ENCODE measurements around the gene KRTAP10-4.
A peak's percentile ranks its signal among the peaks of the same experiment; 100 is the strongest.
"Not testable (repeated sequence)": the region's sequence is repeated elsewhere in the genome, so short reads cannot be mapped to it uniquely, and the experiment has no call there.

KRTAP10-4 gene

DNA sequence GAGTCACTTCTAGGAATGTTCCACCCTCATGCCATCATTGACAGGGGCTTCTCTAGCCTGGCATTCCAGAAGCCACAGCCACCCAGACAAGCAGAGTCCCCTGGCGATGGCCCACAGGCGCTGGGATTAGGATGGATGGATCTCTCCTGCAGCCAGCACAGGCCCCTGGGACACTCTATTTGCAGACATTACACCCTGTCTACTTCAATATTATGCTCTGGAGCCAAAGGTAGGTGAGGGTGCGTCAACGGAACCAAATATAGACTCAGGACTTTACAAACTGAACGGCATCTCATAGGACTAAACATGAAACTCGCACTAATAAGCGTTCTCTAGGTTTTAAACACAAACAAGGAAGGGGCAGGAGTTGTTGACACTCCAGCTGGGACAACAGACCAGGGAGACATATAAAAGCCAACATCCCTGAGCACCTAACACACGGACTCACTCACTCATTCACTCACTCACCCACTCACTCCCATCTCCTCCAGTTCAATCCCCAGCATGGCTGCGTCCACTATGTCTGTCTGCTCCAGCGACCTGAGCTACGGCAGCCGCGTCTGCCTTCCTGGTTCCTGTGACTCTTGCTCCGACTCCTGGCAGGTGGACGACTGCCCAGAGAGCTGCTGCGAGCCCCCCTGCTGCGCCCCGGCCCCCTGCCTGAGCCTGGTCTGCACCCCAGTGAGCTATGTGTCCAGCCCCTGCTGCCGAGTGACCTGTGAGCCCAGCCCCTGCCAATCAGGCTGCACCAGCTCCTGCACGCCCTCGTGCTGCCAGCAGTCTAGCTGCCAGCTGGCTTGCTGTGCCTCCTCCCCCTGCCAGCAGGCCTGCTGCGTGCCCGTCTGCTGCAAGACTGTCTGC lies 26.8 kb downstream of the KRTAP10-4 start, which contains the start of gene KRTAP10-7:
TSS of gene KRTAP10-7 (plus strand) at position 480 of the 861 bp plus-strand sequence. CDS start at position 505, 25 bp downstream.
- not testable (repeated sequence) for DNase-seq

DNA sequence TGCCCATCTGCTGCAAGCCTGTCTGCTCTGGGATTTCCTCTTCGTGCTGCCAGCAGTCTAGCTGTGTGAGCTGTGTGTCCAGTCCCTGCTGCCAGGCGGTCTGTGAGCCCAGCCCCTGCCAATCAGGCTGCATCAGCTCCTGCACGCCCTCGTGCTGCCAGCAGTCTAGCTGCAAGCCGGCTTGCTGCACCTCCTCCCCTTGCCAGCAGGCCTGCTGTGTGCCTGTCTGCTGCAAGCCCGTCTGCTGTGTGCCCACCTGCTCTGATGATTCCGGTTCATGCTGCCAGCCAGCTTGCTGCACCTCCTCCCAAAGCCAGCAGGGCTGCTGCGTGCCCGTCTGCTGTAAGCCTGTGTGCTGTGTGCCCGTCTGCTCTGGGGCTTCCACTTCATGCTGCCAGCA lies 27.6 kb downstream of the KRTAP10-4 start:
- DNase-seq: peak; percentile 57

DNA sequence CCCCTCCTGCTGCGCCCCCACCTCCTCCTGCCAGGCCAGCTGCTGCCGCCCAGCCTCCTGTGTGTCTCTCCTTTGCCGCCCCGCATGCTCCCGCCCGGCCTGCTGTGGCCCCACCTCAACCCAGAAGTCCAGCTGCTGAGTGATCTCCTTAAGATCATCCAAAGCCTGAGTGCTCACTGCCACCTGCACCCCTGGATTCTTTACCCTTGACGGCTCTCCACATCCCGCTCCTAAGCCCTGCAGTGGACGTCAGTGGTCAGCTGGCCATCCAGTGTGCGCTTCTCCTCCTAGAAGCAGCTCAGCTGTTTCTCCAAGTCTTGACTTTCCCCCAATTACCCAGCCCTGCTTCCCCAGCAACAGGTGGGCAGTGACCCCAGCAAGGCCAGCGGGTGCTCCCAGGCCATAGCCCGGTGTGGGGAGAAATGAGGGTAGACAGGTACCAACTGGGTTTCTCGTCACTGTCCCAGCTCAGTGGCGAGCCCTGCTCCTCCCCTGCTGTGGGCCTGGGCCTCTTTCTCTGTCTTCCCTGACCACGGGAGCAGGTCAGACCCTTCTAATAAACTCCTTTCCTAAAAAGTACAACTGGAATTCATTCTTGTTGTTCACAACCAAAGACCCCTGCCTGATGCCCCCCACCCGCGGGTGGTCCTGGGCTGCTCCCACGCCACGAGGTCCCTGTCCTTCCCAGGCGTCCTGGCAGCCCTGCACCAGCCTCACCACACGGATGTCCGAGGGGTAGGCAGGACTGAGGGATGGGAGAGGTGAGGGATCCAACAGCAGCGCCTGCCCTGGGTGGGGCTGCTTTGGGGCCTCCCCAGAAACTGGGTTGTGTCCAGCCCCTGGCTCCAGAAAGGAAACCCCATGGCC lies 28.3 kb downstream of the KRTAP10-4 start:
- DNase-seq: peak; percentile 52

DNA sequence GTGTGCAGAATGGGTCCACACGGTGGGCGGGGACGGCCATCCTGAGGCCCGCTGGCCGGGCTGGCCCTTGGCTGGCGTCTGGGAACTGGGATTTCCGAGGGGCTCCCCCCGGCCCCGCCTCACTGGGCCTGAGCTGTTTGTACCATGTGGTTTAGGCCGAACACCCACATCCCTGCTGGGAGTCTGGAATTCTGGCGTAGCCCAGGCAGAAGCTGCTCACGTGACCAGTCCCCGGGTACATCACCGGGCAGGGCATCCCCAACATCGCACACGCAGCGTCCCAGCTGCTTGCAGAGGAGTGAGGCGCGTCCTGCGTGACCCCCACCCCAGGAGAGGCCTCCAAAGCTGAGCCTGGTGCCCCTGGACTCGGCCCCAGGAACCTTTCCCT lies 28.9 kb downstream of the KRTAP10-4 start:
- DNase-seq: no peak

DNA sequence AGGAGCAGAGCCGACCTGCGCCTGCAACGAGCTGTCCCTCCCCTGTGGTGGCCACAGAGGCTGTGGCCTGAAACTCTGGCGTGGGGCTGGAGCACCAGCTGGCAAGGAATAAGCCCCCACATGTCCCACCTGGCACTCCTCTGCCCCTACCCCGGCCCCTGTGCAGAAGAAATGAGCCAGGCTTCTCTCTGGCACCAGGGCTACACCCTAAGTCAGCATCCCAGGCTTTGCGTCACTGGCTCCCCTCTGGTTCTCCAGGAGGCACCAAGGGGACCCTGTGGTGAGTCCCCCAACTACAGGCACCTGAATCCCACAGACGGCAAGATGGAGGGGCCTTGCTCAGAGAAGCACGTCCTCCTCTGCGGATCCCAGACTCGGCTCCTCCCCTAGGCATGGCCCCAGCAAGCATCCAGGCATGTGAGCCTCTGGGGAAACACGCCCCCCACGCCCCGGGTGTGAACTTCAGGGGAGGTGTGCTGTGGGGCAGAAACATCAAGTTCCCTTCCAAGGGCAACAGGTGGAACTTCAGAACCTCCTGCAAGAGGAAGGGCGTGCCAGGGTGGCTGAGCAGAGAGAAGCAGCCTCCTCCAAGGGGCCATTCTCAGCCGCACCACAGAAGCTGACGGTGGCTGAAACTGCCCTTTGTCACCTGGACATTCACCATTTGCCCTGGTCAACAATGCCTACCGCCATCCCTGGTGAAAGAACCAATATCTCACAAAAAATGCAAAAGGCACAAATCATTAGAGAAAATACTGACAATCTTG lies 29.8 kb downstream of the KRTAP10-4 start:
- DNase-seq: no peak

DNA sequence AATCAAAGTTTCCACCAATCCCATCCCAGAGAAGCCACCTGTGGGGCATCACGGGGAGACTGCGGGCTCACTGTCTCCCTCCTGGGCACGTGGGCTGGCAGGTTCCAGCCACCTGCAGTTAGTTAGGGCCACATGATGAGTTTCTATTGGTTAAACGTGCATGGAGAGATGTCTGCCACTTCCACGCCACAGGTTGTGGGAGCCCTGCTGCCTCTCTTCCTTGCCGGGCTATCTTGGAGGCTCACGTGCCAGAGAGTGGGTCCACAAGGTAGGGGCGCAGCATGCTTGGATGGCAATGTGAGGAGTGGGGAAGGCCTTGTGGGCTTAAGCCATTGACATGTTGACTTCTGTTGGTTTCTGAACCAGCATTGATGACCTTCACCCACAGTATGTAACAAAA lies 30.4 kb downstream of the KRTAP10-4 start:
- DNase-seq: no peak

DNA sequence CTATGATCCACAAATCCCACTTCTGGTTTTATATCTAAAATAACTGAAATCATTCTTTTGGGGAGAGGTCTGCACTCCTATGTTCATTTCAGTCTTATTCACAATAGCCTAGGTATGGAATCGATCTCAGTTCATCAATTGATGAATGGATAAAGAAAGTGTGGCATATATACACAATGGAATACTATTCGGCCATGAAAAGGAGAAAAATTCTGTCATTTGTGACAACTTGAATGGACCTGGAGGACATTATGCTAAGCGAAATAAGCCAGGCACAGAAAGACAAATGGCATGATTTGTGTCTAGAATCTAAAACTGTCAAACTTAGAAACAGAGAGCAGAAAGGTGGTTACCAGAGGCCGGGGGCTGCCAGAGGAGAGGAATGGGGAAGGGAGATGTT lies 33.0 kb downstream of the KRTAP10-4 start:
- no peak for DNase-seq

DNA sequence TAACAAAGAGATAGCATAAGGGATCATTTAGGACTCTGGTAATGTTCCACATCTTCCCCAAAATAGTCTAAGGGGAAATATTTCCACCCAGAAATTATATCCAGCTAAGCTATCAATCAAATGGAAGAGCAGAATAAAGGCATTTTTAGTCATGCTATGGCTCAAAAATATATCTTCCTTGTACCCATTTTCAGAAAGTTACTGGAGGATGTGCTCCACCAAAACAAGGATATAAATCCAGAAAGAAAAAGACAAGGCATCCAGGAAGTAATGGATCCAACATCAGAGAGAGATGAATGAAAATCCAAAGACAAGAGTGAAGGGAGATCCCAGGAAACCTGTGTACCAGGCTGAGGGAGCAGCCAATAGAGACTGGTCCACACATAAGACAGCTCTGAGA lies 35.7 kb downstream of the KRTAP10-4 start:
- no peak for DNase-seq

DNA sequence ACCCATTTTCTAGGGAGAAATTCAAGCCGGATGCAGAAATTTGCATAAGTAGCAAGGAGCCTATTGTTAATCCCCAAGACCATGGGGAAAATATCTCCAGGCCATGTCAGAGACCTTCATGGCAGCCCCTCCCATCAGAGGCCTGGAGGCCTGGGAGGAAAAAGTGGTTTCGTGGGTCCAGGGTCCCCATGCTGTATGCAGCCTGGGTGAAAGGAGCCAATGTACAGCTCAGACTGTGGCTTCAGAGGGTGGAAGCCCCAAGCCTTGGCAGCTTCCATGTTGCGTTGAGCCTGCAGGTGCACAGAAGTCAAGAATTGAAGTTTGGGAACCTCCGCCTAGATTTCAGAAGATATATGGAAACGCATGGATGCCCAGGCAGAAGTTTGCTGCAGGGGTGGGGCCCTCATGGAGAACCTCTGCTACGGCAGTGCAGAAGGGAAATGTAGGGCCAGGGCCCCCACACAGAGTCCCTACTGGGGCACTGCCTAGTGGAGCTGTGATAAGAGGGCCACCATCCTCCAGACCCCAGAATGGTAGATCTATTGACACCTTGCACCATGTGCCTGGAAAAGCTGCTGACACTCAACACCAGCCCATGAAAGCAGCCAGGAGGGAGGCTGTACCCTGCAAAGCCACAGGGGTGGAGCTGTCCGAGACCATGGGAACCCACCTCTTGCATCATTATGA lies 36.8 kb downstream of the KRTAP10-4 start:
- DNase-seq: not testable (repeated sequence)

DNA sequence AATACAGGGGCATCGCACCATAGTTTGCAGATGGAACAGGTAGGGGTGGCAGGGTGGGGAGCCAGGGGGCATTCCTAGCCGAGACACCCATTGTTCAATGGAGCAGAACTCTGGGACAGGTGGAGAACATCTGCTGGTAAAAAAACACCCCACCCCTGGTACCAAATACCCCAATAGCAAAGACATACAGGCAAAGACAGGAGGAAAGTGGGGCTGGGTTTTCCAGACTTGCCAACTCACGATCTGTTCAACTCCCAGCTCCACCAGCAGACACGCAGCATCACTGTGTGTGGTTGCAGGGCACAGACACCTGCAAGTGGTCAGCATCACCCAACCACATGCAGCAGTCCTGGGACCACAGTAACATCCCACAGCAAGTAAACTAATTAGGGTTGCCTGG lies 38.0 kb downstream of the KRTAP10-4 start:
- DNase-seq: no peak

DNA sequence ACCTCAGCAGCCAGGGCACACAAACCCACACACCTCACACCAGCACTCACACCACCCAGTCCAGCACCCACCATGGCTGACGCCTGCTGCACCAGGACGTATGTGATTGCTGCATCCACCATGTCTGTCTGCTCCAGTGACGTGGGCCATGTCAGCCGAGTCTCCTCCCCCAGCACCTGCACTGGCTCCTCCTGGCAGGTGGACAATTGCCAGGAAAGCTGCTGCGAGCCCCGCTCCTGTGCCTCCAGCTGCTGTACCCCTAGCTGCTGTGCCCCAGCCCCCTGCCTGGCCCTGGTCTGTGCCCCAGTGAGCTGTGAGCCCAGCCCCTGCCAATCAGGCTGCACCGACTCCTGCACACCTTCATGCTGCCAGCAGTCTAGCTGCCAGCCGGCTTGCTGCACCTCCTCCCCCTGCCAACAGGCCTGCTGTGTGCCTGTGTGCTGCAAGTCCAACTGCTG lies 38.5 kb downstream of the KRTAP10-4 start, which contains the start of gene KRTAP10-8:
TSS of gene KRTAP10-8 (plus strand) at position 51 of the 458 bp plus-strand sequence. CDS start at position 73, 22 bp downstream.
- peak; percentile 25 for DNase-seq

DNA sequence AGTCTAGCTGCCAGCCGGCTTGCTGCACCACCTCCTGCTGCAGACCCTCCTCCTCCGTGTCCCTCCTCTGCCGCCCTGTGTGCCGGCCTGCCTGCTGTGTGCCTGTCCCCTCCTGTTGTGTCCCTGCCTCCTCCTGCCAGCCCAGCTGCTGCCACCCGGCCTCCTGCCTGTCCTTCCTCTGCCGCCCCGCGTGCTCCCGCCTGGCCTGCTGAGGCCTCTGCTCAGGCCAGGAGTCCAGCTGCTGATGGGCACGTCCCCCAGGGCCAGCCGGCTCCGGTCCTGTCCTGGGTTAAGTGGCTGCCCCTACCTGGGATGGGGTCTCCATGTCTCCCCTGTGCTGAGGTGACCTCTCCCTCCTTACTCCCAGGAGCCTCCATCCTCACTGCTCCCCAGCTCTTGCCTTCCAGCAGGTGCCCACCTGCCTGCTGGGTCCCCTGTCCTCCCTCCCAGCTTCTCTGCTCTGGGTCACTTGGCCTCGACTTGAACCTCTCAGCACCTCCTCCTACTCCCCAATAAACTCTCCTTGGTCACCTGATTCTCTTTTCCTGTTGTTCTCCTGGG lies 39.2 kb downstream of the KRTAP10-4 start:
- no peak for DNase-seq

DNA sequence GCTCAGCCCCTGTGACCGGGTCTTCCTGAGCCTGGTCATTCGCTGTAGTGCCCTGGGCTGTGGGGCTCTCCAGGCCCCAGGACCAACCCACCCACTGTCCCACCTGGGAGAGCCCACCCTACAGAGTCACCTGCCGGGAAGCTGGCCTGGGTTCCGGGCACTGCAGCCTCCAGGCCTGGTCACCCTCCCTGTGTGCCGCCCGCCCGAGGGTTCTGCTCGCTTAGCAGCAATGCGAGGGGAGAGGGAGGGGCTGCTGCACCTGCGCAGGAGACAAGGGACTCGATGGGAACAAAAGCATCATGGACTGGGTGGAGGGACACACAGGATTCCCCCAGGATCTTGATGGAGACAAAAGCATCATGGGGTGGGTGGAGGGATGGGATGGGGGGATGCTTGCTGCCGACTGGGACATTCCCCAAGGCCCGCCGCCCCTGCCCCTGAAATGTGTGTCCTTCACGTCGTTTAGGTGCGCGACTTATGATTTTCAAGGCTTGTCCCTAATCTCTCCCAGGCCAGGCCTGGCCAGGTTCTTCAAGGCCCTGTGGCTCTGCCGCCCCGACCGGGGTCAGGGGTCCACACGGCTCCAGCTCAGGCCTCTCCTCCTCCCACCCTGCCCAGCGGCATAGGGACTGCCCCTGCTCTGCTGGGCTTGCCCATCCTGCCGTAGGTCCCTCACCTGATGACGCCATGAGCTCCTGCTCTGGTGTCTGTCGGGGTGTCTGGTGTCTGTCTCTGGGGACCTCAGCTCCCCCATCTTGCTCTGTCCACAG lies 40.0 kb downstream of the KRTAP10-4 start:
- no peak for DNase-seq

DNA sequence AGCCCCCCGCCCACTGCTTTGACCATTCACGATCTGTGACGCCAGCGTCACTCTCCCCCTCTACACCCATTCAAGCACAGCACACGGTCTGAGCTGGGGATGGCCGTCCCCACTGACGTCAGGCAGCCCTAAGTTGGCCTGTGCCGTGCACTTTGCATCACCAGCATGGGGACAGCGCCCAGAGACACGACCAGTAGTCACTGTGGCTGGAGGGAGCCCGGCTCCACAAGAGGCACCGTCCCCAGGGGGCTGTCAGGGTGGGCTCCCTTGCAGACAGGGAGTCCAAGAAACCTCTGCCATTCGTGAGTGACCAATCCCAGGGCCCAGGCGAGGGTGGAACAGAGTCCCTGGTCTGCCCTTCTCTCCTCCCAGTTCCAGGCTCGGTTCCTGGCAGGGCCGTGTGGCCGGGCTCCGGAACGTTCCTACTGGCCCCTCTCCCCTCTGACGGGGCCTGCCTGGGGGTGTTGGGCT lies 40.7 kb downstream of the KRTAP10-4 start:
- no peak for DNase-seq

DNA sequence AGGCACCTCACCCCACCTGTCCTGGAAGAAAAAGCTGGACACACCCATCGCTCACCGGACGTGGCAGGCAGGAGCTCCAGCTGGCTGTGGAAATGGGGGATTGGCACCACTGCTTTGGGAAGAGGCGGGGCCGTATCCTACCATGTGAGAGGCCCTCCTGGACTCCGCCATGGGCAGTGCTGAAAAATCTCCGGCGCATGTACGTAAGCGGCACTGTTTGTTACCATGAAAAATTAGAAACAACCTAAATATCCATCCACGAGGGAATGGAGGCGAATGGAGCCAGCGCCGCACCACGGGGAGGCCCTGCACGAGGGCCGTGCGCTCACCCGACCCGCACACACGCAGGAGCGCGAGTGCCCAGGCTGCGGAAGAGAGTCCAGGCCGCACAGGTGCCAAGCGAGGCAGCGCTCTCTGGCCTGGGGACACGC lies 41.4 kb downstream of the KRTAP10-4 start:
- DNase-seq: no peak

DNA sequence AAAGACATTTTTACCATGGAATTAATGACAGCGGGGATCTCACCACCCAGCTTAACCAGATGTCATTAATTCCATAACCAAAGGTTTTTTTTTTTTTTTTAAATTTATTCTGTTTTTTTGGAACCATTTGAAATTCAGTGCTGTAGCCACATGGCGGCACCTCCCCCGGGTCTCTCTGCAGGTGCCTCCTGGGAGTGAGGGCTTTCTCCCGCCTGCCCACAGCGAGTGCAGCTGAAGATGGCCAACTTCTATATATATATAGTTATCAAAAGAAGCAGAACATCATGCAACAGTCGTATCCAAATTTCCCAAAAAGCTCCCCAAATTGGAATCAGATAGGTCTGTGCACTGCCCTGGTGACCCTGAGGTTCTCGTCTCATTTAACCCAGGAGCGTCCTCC lies 41.9 kb downstream of the KRTAP10-4 start:
- peak; percentile 31 for DNase-seq

DNA sequence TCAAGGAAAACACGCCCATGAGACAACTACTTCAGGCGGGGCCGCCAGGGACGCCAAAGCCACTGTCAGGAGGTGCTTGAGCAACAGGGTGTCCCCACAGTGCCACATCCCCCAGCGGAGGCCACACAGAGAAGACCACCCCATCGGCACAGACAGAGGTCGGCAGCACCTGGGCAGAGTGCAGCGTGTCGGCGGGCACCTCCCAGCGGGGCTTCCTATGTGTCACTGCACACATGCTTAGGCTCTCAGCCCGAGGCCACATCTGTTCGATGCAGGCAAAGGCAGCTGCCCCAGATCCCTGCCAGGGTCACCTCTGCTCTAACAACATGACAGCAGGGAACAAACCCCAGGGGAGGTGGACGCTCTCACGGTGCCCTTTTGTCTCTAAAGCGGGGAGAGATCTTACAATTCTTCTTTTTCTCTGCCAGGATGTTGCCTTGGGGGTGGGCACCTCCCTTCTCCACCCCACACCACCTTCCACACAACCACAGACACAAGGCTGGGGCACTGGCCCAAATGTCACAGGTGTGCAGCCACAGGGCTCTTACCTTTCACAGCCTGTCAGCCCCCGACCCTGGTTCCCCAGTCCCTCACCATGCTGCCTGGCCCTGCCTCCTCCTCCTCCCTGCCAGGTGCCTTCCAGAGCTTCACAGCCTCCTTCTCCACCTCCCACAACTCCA lies 42.5 kb downstream of the KRTAP10-4 start:
- DNase-seq: peak; percentile 87

DNA sequence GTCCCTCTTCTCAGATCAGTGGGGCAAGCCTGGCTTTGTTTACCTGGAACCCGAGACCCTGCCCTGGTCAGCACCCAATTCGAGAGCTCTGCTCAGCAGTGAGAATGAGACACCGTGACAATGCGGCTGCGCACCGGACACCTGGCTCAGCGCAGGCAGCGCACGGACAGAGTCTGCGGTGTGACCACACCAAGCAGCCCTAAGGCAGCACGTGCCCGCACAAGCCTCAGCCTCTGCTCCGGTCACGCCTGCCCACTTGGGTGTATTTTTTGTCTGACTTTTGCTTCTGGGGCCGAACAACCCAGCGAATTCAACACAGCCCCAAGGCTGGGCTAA lies 43.0 kb downstream of the KRTAP10-4 start:
- DNase-seq: no peak

DNA sequence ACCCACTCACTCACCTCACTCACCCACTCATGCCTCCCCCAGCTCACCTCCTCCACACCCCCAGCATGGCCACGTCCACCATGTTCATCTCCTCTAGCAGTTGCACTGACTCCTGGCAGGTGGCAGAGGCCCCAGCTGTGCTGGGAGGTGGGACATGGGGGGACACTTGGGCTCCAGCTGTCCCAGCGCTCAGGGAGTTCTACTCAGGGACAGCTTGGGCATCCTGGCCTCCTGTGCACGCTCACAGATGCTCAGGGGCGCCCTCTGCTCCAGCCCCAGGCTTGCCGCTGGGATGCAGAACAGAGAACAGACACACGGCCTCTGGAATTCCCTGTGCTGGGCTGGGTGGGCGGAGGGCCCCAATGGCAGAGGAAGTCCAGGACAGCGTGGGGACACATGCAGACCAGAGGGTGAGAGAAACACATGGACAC lies 43.6 kb downstream of the KRTAP10-4 start:
- DNase-seq: peak; percentile 39

DNA sequence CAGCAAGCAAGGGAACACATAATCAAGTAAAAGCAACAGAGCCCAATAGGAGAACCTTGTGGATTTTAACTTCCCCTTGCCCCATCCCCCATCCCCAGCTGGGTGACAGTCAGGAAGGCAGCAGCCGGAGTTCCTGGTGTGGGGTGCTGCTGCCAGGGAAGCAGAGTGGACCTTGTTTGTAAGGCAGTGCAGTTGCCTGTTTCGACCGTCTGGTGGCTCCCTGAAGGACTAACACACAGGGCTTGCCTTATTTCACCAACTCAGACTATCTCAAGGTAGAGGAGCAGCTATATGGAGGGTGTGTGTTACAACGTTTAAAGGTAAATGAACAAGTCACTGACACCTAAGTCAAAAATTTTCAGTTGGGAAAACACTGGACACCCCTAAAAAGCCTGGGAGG lies 45.0 kb downstream of the KRTAP10-4 start:
- no peak for DNase-seq

Measured in NCI-H2171 treated with DMSO at 0.1 percent for 48 hours (cell line).